ENCODE results near the gene RFNG. TPM values are rescaled to one million over a fixed set of nuclear protein-coding genes. Genes with fewer than 3 reads are reported as not detected.

RFNG gene
- total RNA-seq, 2 experiments from 2014 or later: 28.7 to 28.8 TPM

DNA sequence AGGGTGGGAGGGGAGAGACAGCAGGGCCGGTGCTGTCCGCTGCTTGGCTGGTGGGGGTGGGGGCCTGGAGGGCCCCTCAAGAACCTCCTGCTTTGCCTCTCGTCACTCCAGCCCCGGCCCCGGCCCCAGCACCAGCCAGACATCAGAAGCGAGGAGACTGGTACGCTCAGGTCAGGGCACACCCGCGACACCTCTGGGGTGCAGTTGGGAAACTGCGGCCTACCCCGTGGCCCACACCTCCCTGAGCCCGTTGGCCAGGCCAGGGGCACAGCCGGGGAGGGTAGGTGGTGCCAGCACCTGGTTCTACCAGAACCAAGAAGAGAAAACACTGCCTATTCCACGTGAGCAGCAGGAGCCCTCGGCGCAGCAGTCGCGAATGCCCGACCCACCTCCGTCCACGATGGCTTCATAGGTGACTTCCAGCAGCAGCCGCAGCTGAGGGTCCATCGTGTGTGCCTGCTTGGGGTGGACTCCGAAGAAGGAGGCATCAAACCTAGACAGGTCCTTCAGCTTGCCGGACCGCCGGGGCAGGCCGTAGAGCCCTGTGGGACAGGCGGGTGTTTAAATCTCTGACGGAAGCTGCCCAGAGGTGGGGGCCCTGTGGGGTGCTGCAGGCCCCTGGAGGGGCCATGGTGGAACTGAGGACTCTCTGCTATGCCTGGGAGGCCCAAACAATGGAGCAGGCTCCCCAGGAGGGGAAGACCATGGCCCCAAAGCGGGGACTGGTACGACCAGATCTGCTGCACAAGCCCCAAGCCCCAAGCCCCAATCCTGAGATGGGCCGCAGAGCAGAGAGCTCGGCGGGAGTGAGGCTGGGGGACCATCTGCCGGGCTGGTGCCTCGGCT lies 43.5 kb upstream of the RFNG start:
- Mint-ChIP-seq H3K27ac (no peak overlapping the region), H3K27me3 (no peaks in the 10 kb centered on the region), H3K4me3 (no peak overlapping the region), H3K9me3 (no peaks in the 10 kb centered on the region), H3K4me1 (peaks cover 5% of the 10 kb centered on the region), H3K36me3 (no peaks in the 10 kb centered on the region)
- POLR2A ChIA-PET: no interaction called here
- ATAC-seq (ENCODE audit: low read depth) (no peak), DNase-seq (no peak)

DNA sequence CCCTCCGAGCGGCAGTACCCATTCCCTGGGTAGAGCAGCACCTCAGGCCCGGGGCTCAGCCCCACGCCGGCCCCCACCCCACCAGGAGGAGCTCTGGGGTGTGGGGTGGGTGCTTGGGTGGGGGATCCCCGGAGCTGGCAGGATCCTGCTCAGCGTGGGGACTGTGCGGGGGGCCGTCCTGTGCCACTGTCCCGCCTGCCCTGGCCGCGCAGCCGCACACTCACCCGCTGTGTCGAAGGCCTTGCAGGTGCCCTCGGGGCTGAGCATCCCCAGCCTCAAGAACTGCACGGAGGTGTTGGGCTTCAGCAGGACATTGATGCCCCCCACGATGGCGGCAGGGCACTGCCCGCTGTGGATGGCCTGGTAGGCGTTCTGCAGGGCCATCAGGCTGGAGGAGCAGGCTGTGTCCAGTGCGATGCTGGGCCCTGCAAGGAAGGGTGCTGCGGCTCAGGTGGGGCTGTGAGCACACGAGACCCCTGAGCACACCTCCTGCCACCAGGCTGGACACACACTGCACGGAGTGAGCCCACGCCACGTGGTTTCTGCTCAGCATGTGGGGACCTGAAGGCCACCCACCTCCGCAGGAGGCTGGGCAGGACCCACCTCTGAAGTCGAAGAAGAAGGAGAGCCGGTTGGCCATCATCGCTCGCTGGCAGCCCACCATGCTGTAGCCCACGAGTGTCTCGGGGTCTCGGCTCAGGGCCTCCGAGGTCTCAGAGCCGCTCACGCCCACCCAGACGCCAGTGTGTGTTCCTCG lies 41.6 kb upstream of the RFNG start:
- Mint-ChIP-seq H3K4me1 (peaks cover 2% of the 10 kb centered on the region), H3K36me3 (no peaks in the 10 kb centered on the region), H3K4me3 (no peak overlapping the region), H3K27me3 (no peaks in the 10 kb centered on the region), H3K9me3 (no peaks in the 10 kb centered on the region), H3K27ac (no peak overlapping the region)
- POLR2A ChIA-PET: no interaction called here
- DNase-seq (no peak), ATAC-seq (ENCODE audit: low read depth) (no peak)

DNA sequence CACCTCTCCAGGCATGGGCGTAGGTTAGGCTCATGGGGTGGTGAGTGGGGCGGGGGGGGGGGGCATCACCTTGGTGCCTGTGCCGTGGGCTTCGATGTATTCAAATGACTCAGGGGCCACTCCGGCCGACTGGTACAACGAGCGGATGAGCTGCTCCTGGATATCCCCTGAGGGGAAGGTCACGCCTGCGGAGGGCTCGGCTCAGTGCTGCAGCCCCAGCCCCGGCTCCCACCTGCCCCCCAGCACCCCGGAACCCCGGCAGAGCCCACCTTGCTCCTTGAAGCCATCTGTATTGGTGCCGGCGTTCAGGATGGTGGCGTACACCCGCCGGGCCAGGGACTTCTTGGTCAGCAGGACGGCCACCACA lies 41.0 kb upstream of the RFNG start:
- H3K36me3 Mint-ChIP-seq: no peaks in the 10 kb centered on the region
- no peak for DNase-seq
- POLR2A ChIA-PET: no interaction called here
- no peak overlapping the region for H3K4me3 Mint-ChIP-seq
- no peaks in the 10 kb centered on the region for H3K9me3 Mint-ChIP-seq
- no peak for ATAC-seq (ENCODE audit: low read depth)
- no peak overlapping the region for H3K27ac Mint-ChIP-seq
- peaks cover 2% of the 10 kb centered on the region for H3K4me1 Mint-ChIP-seq
- no peaks in the 10 kb centered on the region for H3K27me3 Mint-ChIP-seq

DNA sequence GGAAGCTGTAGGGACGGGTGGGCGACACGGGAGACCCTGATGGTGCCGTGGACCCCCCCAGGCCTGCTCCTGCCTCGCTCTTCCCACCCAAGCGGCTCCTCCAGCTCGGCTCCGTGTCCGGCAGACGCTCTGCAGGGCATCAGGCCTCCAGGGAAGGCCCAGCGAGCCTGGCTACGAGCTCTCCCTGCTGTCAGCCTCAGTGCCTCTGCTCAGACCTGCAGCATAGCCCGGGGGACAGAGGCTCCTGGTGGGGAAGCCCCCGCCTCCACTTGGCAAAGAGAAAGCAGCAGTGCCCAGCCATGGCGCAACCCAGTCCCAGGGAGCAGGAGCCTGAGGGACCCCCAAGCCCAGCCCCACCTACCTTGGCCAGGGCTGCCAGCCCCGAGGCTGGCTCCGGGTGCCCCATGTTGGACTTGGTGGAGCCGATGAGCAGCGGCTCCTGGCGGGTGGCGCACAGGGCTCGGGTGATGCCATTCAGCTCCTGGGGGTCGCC lies 40.5 kb upstream of the RFNG start:
- POLR2A ChIA-PET: no interaction called here
- Mint-ChIP-seq H3K4me1 (peaks cover 2% of the 10 kb centered on the region), H3K27me3 (no peaks in the 10 kb centered on the region), H3K36me3 (no peaks in the 10 kb centered on the region), H3K27ac (no peak overlapping the region), H3K4me3 (no peak overlapping the region), H3K9me3 (no peaks in the 10 kb centered on the region)
- ATAC-seq (ENCODE audit: low read depth) (no peak), DNase-seq (no peak)

DNA sequence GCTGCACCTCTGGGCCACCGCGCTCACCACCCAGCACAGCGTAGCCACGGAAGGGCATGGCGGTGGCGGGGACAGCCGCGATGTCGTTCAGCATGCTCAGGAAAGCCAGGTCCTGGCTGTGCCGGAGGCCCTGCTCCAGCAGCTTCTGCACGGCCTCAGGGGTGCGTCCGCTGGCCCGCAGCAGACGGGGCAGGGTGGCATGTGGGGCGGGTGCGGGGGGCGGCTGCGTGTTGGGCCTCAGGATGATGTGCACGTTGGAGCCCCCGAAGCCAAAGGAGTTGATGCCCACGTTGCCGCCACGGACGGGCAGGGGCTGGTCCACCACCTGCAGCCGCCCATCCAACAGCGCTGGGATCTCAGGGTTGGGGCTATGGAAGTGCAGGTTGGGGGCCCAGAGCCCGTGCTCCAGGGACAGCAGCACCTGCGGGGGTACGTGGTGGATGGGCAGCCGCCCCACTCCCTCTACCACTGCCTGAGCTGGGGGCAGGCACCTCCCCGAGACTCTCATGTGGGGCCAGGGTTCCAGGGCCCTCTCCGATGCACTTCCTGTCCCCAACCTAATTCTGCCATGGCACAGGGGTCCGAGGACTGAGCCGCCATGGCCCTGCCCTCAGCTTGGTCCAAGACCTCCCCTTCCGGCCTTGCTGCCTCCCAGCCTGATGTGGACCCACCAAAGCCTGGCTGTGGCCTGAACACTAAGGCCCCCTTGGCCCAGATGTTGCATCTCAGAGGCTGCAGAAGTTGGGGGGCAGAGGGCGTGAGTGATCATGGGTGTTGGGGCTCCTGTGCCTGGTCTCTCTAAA lies 39.9 kb upstream of the RFNG start:
- no peak overlapping the region for H3K4me3 Mint-ChIP-seq

DNA sequence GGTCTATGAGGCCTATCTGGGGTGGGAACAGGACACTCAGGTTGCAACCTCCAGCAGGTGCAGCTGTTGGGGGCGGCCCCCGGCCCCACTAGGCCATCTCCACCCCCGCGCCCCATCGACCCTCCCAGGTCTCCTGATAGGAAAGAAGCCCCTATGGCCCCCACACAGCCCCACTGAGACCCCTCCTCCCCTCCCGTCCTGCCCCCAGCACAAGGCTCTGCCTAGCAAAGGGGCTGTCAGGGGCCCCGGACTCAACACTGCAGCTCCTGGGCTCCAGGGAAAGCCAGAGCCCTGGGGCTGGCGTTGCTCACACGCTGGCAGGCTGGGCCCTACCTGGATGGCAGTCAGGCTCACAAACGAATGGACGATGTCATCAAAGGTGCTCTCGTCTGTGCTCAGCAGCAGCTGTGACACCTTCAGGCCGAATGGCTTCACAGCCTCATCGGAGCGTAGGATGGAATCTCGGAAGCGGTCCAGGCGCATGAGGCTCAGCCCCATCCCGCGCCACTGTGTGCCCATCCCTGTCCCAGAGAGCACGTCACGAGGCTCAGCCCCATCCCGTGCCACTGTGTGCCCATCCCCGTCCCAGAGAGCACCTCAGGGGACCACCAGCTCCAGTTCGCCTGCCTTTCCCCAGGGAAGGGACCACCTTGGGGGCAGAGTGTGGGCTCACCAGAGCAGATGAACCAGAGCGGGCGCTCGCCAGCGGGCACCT lies 39.1 kb upstream of the RFNG start:
- POLR2A ChIA-PET: no interaction called here
- no peak for DNase-seq
- no peaks in the 10 kb centered on the region for H3K9me3 Mint-ChIP-seq
- no peaks in the 10 kb centered on the region for H3K36me3 Mint-ChIP-seq
- no peak overlapping the region for H3K27ac Mint-ChIP-seq
- no peak for ATAC-seq (ENCODE audit: low read depth)
- H3K4me1 Mint-ChIP-seq: no peaks in the 10 kb centered on the region
- no peaks in the 10 kb centered on the region for H3K27me3 Mint-ChIP-seq
- H3K4me3 Mint-ChIP-seq: no peak overlapping the region

More for the DNA sequence above, 39.9 kb upstream of the RFNG start:
- Mint-ChIP-seq H3K27me3 (no peaks in the 10 kb centered on the region), H3K27ac (no peak overlapping the region), H3K36me3 (no peaks in the 10 kb centered on the region), H3K4me1 (peaks cover 2% of the 10 kb centered on the region), H3K9me3 (no peaks in the 10 kb centered on the region)
- DNase-seq (no peak), ATAC-seq (ENCODE audit: low read depth) (no peak)
- POLR2A ChIA-PET: no interaction called here

DNA sequence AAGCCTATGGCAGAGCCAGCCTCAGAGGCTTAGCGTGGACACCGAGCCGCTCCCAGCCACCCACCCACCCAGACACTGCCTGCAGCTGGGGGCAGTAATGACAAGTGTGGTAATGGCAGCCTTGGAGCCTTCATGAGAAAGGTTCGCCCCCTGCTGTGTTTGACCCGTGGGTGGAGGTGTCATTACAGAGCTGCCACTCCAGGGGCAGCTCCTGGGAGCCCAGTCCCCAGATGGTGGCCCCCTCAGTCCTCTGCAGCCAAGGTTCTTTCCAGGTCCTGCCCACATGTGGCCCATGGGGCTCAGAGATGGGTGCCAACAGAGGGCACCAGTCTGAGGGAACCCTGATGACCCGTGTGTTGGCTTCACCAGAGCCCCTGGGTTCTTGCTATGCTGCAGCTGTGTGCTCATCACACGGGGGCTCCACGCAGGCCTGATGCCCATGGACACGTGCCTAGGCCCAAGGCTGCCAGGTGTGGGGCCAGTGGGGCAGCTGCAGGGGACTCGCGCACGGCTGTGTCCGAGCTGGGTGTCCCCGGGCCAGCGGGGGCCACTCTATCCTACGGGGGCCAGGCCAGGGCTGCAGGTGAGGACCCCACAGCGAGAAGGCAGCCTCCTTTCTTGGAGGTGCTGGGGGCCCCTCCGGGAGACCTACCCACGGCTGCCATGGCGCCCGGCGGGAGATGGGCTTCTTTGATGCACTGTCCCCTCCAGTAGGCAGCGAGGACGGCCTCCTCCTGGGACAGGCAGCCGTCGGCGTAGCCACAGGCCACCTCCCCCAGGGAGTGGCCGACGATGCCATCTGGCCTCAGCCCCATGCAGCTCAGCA lies 38.3 kb upstream of the RFNG start:
- Mint-ChIP-seq H3K27ac (no peak overlapping the region), H3K27me3 (no peaks in the 10 kb centered on the region), H3K4me1 (no peaks in the 10 kb centered on the region), H3K9me3 (no peaks in the 10 kb centered on the region), H3K36me3 (no peaks in the 10 kb centered on the region), H3K4me3 (no peak overlapping the region)
- ATAC-seq (ENCODE audit: low read depth) (no peak), DNase-seq (no peak)
- POLR2A ChIA-PET: interaction anchor here (1.3 kb wide), 1 partner anchor 26 kb away, joined by 3 read pairs; no protein-coding TSS in a partner anchor

DNA sequence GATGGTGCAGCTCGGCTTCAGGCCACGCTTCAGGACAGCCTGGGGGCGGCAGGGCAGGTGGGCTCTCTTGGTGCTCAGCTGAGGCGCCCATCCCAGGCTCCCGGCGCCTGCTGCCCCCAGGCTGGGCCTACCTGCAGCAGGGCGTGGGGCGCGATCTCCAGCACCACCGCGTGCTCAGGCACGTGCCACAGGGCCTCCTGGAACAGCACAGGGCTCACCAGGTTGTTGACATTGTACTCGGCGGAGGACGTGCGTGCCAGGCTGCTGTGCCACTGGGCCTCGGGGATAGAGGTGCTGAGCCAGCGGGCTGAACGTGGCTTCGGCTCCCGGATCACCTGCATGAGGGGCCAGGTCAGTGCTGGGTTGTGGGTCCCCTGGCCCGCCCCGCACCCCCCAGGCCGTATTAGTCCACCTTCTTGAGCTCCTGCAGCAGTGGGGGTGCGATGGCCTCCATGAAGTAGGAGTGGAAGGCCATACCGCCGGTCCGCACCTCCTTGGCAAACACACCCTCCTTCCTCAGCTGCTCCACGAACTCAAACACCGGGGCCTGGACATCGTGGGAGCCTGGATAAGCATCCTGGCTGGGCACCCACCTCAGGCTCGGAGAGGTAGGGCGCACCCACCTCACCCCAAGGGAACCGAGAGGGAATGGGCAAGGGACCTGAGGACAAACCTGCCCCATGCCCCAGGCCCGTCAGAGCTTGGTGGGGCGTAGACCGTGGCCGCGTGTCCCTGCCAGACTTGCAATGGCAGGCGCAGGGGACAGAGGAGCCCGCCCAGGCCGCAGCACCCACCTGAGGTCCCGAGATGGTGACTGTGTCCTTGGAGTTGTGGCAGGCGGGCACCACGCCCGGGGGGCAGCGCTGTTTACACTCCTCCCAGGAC lies 37.5 kb upstream of the RFNG start:
- no peak overlapping the region for H3K4me3 Mint-ChIP-seq
- no peak for DNase-seq
- no peaks in the 10 kb centered on the region for H3K4me1 Mint-ChIP-seq
- H3K36me3 Mint-ChIP-seq: no peaks in the 10 kb centered on the region
- POLR2A ChIA-PET: interaction anchor here (0.9 to 1.3 kb wide), 2 partner anchors 26 to 59 kb away, joined by 3 read pairs; no protein-coding TSS in a partner anchor
- no peak overlapping the region for H3K27ac Mint-ChIP-seq
- H3K9me3 Mint-ChIP-seq: no peaks in the 10 kb centered on the region
- H3K27me3 Mint-ChIP-seq: no peaks in the 10 kb centered on the region
- no peak for ATAC-seq (ENCODE audit: low read depth)

DNA sequence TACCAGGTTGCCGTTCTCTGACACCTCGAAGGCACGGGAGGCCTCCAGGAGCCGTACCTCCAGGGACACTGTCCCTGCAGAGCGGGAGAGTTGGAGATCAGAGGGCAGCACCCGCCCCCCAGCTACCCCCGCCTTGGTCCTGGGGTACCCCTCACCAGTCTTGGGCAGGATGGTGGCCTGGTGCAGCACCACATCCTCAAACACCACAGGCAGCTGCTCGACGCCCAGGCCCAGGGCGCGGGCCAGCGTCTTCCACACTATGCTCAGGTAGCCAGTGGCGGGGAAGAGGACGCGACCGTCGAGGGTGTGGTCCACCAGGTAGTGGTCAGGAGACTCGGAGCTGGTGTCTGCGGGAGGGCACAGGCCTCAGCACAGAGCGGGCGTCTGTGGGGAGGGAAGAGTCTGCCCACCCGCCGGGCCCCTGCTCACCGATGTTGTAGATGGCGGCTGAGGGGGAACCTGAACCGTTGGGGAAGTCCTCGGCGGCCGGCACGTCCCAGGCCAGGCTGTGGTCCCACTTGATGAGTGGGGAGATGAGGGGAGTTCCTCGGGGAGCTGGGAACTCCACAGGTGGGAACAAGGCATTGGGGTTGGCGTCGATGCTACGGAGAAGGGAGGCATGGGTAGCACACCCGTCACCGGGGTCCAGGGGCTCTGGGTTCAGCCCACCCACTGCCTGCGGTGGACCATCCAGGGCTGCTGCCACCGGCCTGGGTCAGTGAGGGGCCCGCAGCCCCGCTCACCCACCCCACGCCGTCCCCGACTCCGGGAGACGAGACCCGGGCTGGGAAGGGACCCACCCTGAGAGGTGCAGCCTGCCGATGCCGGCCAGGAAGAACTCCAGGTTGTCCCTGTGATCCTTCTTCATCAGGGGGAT lies 36.6 kb upstream of the RFNG start:
- ATAC-seq (ENCODE audit: low read depth): no peak
- Mint-ChIP-seq H3K9me3 (no peaks in the 10 kb centered on the region), H3K36me3 (no peaks in the 10 kb centered on the region), H3K4me1 (no peaks in the 10 kb centered on the region), H3K27me3 (no peaks in the 10 kb centered on the region), H3K27ac (no peak overlapping the region), H3K4me3 (no peak overlapping the region)
- DNase-seq: no peak
- POLR2A ChIA-PET: interaction anchor here (0.9 to 1.3 kb wide), 2 partner anchors 25 to 58 kb away, joined by 3 read pairs; no protein-coding TSS in a partner anchor

DNA sequence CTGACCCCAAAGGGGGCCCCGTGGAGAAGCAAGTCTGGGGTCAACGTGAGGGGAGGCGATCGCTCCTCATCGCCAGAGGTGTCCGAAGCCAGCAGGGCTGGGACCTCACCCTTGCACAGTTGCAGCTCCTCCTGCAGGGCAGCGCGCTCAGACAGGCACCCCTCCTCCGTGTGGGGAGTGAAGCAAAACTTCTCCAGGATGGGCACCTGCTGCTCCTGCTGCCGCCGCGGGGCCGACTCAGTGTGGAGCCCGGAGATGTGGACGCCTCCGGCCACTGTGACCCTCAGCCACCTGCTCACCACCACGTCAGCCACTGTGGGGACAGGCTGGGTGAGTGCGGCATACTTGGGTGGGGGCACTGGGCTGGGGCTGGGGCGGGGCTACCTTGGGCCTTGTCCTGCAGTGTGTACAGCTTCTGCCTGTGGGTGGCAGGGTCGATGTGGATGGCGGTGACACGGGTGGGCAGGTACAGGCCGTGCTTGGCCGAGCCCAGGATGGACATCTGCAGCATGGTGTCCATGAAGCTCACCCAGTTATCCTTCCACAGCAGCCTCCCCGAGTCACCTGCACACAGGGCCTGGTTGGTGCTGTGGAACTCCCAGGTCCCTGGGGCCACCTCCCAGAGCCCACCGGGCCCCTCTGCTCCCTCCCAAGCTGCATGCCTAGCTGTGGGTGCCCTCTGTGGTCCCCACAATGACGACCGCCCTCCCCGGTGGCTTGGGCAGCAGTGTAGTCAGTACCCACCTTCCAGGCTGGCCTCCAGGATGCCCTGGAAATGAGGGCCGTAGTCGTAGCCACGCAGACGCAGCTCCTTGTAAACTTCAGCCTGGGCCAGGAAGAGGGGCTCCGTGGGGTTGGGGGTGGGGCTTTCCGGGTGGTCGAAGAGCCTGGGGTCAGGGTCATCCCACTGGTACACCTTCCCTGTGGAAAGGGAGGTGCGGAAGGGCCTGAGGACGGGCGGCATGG lies 35.6 kb upstream of the RFNG start:
- Mint-ChIP-seq H3K27me3 (no peaks in the 10 kb centered on the region), H3K36me3 (no peaks in the 10 kb centered on the region), H3K27ac (no peak overlapping the region), H3K4me1 (no peaks in the 10 kb centered on the region), H3K4me3 (no peak overlapping the region), H3K9me3 (no peaks in the 10 kb centered on the region)
- ATAC-seq (ENCODE audit: low read depth) (no peak), DNase-seq (no peak)
- POLR2A ChIA-PET: interaction anchor here (0.7 kb wide), 1 partner anchor 9 kb away, joined by 3 read pairs; no protein-coding TSS in a partner anchor

All from activated naive CD8-positive, alpha-beta T cell treated with anti-CD3 and anti-CD28 coated beads, Interleukin-2, amount 10 ng/mL, durations not matched to agents 7 days and 5 days (primary cell).